HCT116 (cell line): ENCODE measurements around the gene MMP23B. TPM values are rescaled to one million over a fixed set of nuclear protein-coding genes. Genes with fewer than 3 reads are reported as not detected.

Experiments
- ATAC-seq: fragments of 200-7000 bp; cut with Tn5 transposase; 2 replicates; pipeline ENCODE4 v1.9.1; 2020; ENCODE audit warnings: mild to moderate bottlenecking, moderate library complexity
- BruUV-seq: library from RNA; stranded (reverse); fragments of 400-500 nt; replicated peaks from 2 replicates; lab custom pipeline; 2021; lab: Mats Ljungman, UMichigan
- CTCF ChIA-PET: fragments of 300-600 bp; sonication (Branson Sonifier 250); formaldehyde crosslinking; loops from one replicate; lab custom pipeline; 2021; ENCODE audit warnings: antibody characterized with exemption; lab: Charles Lee
- POLR2A ChIA-PET: fragments of 300-600, 350-600 bp; sonication (Branson Sonifier 250); formaldehyde crosslinking; loops from one replicate; lab custom pipeline; 2021; ENCODE audit warnings: antibody characterized with exemption; lab: Charles Lee
- RAD21 ChIA-PET, 2 experiments: fragments of 300-600 bp; sonication (Branson Sonifier 250); formaldehyde crosslinking; loops; one replicate each; lab custom pipeline; 2023; ENCODE audit warnings: low total read pairs in 2 of 2; ENCODE audit not compliant: uncharacterized antibody in 2 of 2, unreplicated experiment in 2 of 2, low non-redundant PET in 1 of 2; lab: Charles Lee
- DNase-seq: peaks from one replicate; pipeline ENCODE4 v3.0.0-alpha.2; 2010; ENCODE audit warnings: low read depth, low spot score
- H2AFZ ChIP-seq: fragments of 200-600 bp; shearing (Covaris generic), sonication (generic); 2 replicates; pipeline ENCODE4 v1.6.1; 2017; ENCODE audit warnings: low read depth, mixed run types, mixed read lengths, antibody characterized with exemption, low read length; ENCODE audit not compliant: poor library complexity, severe bottlenecking
- H3K27ac ChIP-seq: 2 replicates; pipeline ENCODE4 v1.5.1; 2012; ENCODE audit warnings: low read depth, low read length
- H3K27me3 ChIP-seq: fragments of 200-600 bp; sonication (generic); 2 replicates; pipeline ENCODE4 v1.6.1; 2016; ENCODE audit warnings: mixed run types, low read length, mixed read lengths; ENCODE audit not compliant: insufficient read depth
- H3K36me3 ChIP-seq, 2 experiments: fragments of 200-500 bp in 1 of 2; fragments of 200-600 bp in 1 of 2; sonication (Bioruptor generic) in 1 of 2; sonication (generic) in 1 of 2; 2 replicates each; pipeline versions ENCODE4 v1.5.1 to v1.6.1; 2014 to 2016; ENCODE audit warnings: low read length in 2 of 2, inconsistent platforms in 1 of 2, mixed read lengths in 1 of 2, mixed run types in 1 of 2; ENCODE audit not compliant: insufficient read depth in 2 of 2, control insufficient read depth in 1 of 2
- H3K4me1 ChIP-seq, 2 experiments: fragments of 200-600 bp in 1 of 2; sonication (generic) in 1 of 2; 2 replicates each; pipeline versions ENCODE4 v1.5.1 to v1.6.1; 2012 to 2017; ENCODE audit warnings: low read length in 2 of 2, inconsistent platforms in 1 of 2, mild to moderate bottlenecking in 1 of 2, mixed read lengths in 1 of 2, mixed run types in 1 of 2, moderate library complexity in 1 of 2; ENCODE audit not compliant: insufficient read depth in 2 of 2, control insufficient read depth in 1 of 2
- H3K4me2 ChIP-seq: fragments of 200-600 bp; sonication (generic); 2 replicates; pipeline ENCODE4 v1.6.1; 2017; ENCODE audit warnings: mixed run types, low read length, mixed read lengths
- H3K4me3 ChIP-seq, 2 experiments: fragments of 200-600 bp in 1 of 2; sonication (generic) in 1 of 2; replicated peaks in 1 of 2; 2 replicates each; pipeline ENCODE4 v1.5.1; 2011 to 2016; ENCODE audit warnings: low read length in 2 of 2, control low read depth in 1 of 2, low read depth in 1 of 2, mild to moderate bottlenecking in 1 of 2, mixed read lengths in 1 of 2, mixed run types in 1 of 2
- H3K79me2 ChIP-seq: fragments of 200-600 bp; sonication (generic); 2 replicates; pipeline ENCODE4 v1.6.1; 2017; ENCODE audit warnings: mild to moderate bottlenecking, mixed run types, low read length, moderate library complexity, mixed read lengths; ENCODE audit not compliant: insufficient read depth
- H3K9ac ChIP-seq: fragments of 200-600 bp; sonication (generic); 2 replicates; pipeline ENCODE4 v1.6.1; 2016; ENCODE audit warnings: low read length, mixed read lengths
- H3K9me2 ChIP-seq: fragments of 200-600 bp; sonication (generic), shearing (Covaris generic); 2 replicates; pipeline ENCODE4 v1.6.1; 2017; ENCODE audit warnings: mixed run types, mild to moderate bottlenecking, moderate library complexity; ENCODE audit not compliant: insufficient read depth
- H3K9me3 ChIP-seq, 2 experiments: fragments of 200-500 bp in 1 of 2; fragments of 200-600 bp in 1 of 2; sonication (Bioruptor generic) in 1 of 2; sonication (generic) in 1 of 2; 2 replicates each; pipeline ENCODE4 v1.6.1; 2014 to 2017; ENCODE audit warnings: low read length in 2 of 2, mixed read lengths in 2 of 2, inconsistent platforms in 1 of 2, low read depth in 1 of 2, mild to moderate bottlenecking in 1 of 2, mixed run types in 1 of 2, moderate library complexity in 1 of 2; ENCODE audit not compliant: control insufficient read depth in 1 of 2, insufficient read depth in 1 of 2
- H4K20me1 ChIP-seq: fragments of 200-600 bp; sonication (generic), shearing (Covaris generic); 2 replicates; pipeline ENCODE4 v1.6.1; 2017; ENCODE audit warnings: mixed run types, mild to moderate bottlenecking, moderate library complexity; ENCODE audit not compliant: insufficient read depth
- CBX3 ChIP-seq: IDR thresholded peaks from 2 replicates; pipeline ENCODE4 v1.6.1; 2012; ENCODE audit warnings: low read depth
- EGR1 ChIP-seq: IDR thresholded peaks from 2 replicates; pipeline ENCODE4 v1.6.1; 2012; ENCODE audit warnings: low read depth
- ELF1 ChIP-seq: IDR thresholded peaks from 2 replicates; pipeline ENCODE4 v1.6.1; 2012; ENCODE audit warnings: low read depth, borderline replicate concordance
- EZH2 ChIP-seq: fragments of 200-600 bp; sonication (generic); IDR thresholded peaks from 2 replicates; pipeline ENCODE4 v1.6.1; 2017; ENCODE audit warnings: antibody characterized with exemption, mixed run types
- EZH2phosphoT487 ChIP-seq: fragments of 200-600 bp; IDR thresholded peaks from 2 replicates; pipeline ENCODE4 v1.6.1; 2018; ENCODE audit warnings: antibody characterized with exemption, borderline replicate concordance
- JUND ChIP-seq: IDR thresholded peaks from 2 replicates; pipeline ENCODE4 v1.6.1; 2012
- POLR2AphosphoS5 ChIP-seq: IDR thresholded peaks from 2 replicates; pipeline ENCODE4 v1.6.1; 2011; ENCODE audit warnings: mild to moderate bottlenecking, low read depth, low read length, moderate library complexity
- YY1 ChIP-seq: IDR thresholded peaks from 2 replicates; pipeline ENCODE4 v1.6.1; 2011; ENCODE audit warnings: low read length, low read depth, moderate library complexity, mild to moderate bottlenecking; ENCODE audit not compliant: insufficient replicate concordance; ENCODE audit errors: extremely low read depth
- ZFX ChIP-seq: fragments of 450-650 bp; IDR thresholded peaks from 2 replicates; pipeline ENCODE4 v1.6.1; 2017
- intact Hi-C: fragments of 100-400 bp; cut with micrococcal nuclease; formaldehyde crosslinking; loops from 2 replicates; pipeline ENCODE4 v1.10.0; 2022
- total RNA-seq: library from RNA; stranded (reverse); gene quantifications from one replicate; pipeline ENCODE4 v1.2.1, GENCODE V29; 2021; ENCODE audit not compliant: unreplicated experiment
- TF ChIP-seq, protein P1 (sequence below): IDR thresholded peaks from 2 replicates; pipeline ENCODE4 v1.6.1; 2011; ENCODE audit warnings: mild to moderate bottlenecking, low read length, moderate library complexity; ENCODE audit not compliant: insufficient replicate concordance; ENCODE audit errors: extremely low read depth
- TF ChIP-seq, protein P2 (sequence below): IDR thresholded peaks from 2 replicates; pipeline ENCODE4 v1.6.1; 2012

The MMP23B gene
- total RNA-seq, 1 experiment from 2014 or later = 8.7 TPM

DNA sequence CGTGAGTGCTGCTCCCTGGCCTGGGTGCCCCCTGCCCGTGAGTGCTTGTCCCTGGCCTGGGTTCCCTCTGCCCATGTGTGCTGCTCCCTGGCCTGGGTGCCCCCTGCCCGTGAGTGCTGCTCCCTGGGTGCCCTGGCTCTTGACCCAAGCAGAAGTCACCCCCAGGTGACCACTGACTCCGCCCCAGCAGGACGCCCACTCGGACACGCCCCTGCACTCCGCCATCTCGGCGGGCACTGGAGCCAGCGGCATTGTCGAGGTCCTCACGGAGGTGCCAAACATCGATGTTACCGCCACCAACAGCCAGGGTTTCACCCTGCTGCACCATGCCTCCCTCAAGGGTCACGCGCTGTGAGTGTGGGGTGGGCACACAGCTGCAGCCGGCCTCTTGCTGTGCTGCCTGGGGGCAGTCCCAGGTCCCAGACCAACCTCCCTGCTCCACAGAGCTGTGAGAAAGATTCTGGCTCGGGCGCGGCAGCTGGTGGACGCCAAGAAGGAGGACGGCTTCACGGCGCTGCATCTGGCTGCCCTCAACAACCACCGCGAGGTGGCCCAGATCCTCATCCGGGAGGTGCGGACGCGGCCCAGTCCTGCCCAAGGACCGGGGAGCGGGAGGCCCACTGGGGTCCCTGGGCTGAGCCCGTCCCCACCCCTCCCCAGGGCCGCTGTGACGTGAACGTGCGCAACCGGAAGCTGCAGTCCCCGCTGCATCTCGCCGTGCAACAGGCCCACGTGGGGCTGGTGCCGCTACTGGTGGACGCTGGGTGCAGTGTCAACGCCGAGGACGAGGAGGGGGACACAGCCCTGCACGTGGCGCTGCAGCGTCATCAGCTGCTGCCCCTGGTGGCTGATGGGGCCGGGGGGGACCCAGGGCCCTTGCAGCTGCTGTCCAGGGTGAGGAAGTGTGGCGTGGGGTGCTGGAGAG lies 3.9 kb upstream of the MMP23B start (continued):
- TF ChIP-seq YY1 (peak; percentile 63), EZH2phosphoT487 (no peak)
- TF ChIP-seq, all 23 proteins: peak for 6

DNA sequence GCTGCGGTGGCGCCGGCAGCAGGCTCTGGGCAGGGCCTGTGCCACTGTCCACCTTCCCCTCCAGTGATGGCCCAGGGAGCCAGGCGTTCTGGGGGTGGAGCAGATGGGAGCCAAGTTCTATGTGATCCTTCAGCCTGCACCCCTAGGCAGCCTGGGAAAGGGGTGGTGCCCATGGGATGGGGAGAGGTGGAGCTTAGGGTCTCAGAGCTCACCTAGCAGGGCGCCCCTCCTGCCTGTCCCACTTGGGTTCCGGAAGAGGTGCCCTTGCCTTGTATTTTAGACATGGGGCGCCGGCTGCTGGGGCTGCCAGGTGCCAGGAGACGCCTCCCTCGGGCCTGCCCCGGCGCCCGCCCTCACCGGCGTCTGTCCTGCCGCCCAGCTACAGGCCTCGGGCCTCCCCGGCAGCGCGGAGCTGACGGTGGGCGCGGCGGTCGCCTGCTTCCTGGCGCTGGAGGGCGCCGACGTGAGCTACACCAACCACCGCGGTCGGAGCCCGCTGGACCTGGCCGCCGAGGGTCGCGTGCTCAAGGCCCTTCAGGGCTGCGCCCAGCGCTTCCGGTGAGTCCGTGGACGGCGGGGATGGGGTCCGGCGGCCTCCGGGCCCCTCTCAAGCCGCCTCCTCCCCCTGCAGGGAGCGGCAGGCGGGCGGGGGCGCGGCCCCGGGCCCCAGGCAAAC lies 3.1 kb upstream of the MMP23B start:
- Histone ChIP-seq H3K79me2 (peaks cover 13% of the 10 kb centered on the region; the same call in 1 of the 2 replicates), H3K9ac (peak overlapping the region; percentile 86), H2AFZ (no peak overlapping the region), H3K27ac (peak overlapping the region; percentile 99), H3K36me3 (no peaks in the 10 kb centered on the region), H3K4me2 (peak overlapping the region; percentile 84), H3K4me3 (peak overlapping the region; percentile 69 to 88), H4K20me1 (no peaks in the 10 kb centered on the region), H3K9me2 (no peaks in the 10 kb centered on the region), H3K4me1 (peaks cover 4 to 38% of the 10 kb centered on the region in 2 experiments), H3K27me3 (no peaks in the 10 kb centered on the region), H3K9me3 (no peaks in the 10 kb centered on the region)
- ChIA-PET CTCF (interaction anchor here (0.6 to 1.6 kb wide), 6 partner anchors 9 to 303 kb away, joined by 3 to 6 read pairs (median 4); partner anchors contain the start of gene MIB2), RAD21 (interaction anchor here in 1 of 2 experiments (0.6 kb wide), 1 partner anchor 13 kb away, joined by 4 read pairs; the partner anchor contains the start of gene MIB2), POLR2A (interaction anchor here (0.8 to 2.4 kb wide), 3 partner anchors 11 to 118 kb away, joined by 3 to 15 read pairs (median 6); partner anchors contain the start of gene MIB2)
- DNase-seq (peak; percentile 71), ATAC-seq (peak; percentile 71)
- intact Hi-C loops = no loop called here
- BruUV-seq = no TSS peak
- TF ChIP-seq EGR1 (no peak), EZH2 (no peak), POLR2AphosphoS5 (peak; percentile 87), ZFX (peak; percentile 89), EZH2phosphoT487 (no peak), CBX3 (no peak), JUND (no peak), ELF1 (no peak)
- TF ChIP-seq, protein P1, sequence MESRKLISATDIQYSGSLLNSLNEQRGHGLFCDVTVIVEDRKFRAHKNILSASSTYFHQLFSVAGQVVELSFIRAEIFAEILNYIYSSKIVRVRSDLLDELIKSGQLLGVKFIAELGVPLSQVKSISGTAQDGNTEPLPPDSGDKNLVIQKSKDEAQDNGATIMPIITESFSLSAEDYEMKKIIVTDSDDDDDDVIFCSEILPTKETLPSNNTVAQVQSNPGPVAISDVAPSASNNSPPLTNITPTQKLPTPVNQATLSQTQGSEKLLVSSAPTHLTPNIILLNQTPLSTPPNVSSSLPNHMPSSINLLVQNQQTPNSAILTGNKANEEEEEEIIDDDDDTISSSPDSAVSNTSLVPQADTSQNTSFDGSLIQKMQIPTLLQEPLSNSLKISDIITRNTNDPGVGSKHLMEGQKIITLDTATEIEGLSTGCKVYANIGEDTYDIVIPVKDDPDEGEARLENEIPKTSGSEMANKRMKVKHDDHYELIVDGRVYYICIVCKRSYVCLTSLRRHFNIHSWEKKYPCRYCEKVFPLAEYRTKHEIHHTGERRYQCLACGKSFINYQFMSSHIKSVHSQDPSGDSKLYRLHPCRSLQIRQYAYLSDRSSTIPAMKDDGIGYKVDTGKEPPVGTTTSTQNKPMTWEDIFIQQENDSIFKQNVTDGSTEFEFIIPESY = no peak
- TF ChIP-seq, protein P2, sequence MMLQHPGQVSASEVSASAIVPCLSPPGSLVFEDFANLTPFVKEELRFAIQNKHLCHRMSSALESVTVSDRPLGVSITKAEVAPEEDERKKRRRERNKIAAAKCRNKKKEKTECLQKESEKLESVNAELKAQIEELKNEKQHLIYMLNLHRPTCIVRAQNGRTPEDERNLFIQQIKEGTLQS = no peak
